Gastrocnemius medialis (tissue), 4 donors: ENCODE data around the gene LOXL3.

Experiments used
- POLR2A ChIP-seq, 2 donors: fragments of 450-650 bp; IDR thresholded peaks; one replicate each; pipeline ENCODE4 v1.6.1; 2017; ENCODE audit warnings: antibody characterized with exemption in 2 of 2, mild to moderate bottlenecking in 2 of 2, moderate library complexity in 2 of 2
- TF ChIP-seq, protein P1 (sequence below), 5 experiments: fragments of 450-650 bp in 3 of 5; fragments of 200-600 bp in 2 of 5; sonication (generic) in 2 of 5; IDR thresholded peaks in 4 of 5; conservative IDR thresholded peaks in 1 of 5; 1 replicate in 4 of 5; 2 replicates in 1 of 5; pipeline ENCODE4 v1.5.1; 2016 to 2019; ENCODE audit warnings: antibody characterized with exemption in 5 of 5, mild to moderate bottlenecking in 3 of 5, moderate library complexity in 3 of 5

DNA sequence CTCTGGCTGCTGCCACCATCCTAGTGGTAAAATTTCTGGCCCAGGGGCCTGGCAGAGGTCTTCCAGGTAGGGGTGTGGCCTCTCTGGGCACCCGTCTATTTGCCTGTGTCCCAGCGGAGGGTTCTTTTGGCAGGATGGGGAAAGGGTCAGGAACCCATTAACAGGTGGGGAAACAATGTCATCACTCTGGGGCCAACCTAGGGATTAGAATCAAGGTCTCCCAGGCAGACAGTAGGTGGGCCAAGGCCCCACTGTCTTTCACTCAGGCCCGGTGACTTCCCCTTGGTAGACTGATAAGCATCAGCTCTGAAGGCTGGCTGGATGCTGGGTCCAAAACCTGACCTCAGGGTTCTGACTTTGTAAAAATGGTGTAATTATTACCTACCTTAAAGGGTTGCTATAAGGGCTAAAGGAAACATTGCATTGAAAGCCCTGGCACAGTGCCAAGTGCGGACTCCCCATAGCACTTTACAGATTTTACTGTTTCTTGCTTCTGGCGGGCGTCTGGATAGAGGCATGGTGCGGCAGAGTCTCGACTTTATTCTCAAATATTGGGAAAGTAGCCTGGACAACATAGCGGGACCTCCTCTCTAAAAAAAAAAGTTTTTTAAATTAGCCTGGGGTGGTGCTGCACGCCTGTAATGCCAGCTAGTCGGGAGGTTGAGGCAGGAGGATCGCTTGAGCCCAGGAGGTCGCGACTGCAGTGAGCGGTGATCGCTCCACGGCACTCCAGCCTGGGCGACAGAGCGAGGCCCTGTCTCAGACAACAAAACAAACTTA, 56.6 kb downstream of the LOXL3 start:
- TF ChIP-seq POLR2A (IDR thresholded peaks at IDR 0.05) = no peak
- TF ChIP-seq, protein P1, sequence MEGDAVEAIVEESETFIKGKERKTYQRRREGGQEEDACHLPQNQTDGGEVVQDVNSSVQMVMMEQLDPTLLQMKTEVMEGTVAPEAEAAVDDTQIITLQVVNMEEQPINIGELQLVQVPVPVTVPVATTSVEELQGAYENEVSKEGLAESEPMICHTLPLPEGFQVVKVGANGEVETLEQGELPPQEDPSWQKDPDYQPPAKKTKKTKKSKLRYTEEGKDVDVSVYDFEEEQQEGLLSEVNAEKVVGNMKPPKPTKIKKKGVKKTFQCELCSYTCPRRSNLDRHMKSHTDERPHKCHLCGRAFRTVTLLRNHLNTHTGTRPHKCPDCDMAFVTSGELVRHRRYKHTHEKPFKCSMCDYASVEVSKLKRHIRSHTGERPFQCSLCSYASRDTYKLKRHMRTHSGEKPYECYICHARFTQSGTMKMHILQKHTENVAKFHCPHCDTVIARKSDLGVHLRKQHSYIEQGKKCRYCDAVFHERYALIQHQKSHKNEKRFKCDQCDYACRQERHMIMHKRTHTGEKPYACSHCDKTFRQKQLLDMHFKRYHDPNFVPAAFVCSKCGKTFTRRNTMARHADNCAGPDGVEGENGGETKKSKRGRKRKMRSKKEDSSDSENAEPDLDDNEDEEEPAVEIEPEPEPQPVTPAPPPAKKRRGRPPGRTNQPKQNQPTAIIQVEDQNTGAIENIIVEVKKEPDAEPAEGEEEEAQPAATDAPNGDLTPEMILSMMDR (IDR thresholded peaks at IDR 0.05 in 4 of 5, conservative IDR thresholded peaks at IDR 0.05 in 1 of 5) = no peak
